OCI-LY7 (cell line): Measurements from ENCODE around the gene CFAP77. TPM values are rescaled to one million over a fixed set of nuclear protein-coding genes. Genes with fewer than 3 reads are reported as not detected.

ENCODE experiments used
- BruUV-seq: library from RNA; stranded (reverse); fragments of 400-500 nt; replicated peaks from 2 replicates; lab custom pipeline; 2021; lab: Mats Ljungman, UMichigan
- CTCF ChIA-PET: fragments of 300-600 bp; sonication (Branson Sonifier 250); formaldehyde crosslinking; loops from one replicate; lab custom pipeline; 2022; ENCODE audit warnings: antibody characterized with exemption; ENCODE audit not compliant: unreplicated experiment; lab: Charles Lee
- POLR2A ChIA-PET: fragments of 300-600 bp; sonication (Branson Sonifier 250); formaldehyde crosslinking; loops from one replicate; lab custom pipeline; 2022; ENCODE audit warnings: antibody characterized with exemption; lab: Charles Lee
- DNase-seq: peaks from one replicate; pipeline ENCODE4 v3.0.0-alpha.2; 2015; ENCODE audit warnings: low spot score
- H2AFZ ChIP-seq: fragments of 200-600 bp; sonication (generic), shearing (Covaris generic); 2 replicates; pipeline ENCODE4 v1.6.1; 2014; ENCODE audit warnings: mild to moderate bottlenecking, antibody characterized with exemption, low read length, moderate library complexity
- H3K27ac ChIP-seq: fragments of 200-600 bp; sonication (generic); 2 replicates; pipeline ENCODE4 v1.5.1; 2014; ENCODE audit warnings: mixed run types, low read depth, mild to moderate bottlenecking, moderate library complexity, low read length, inconsistent platforms; ENCODE audit not compliant: poor library complexity, severe bottlenecking
- H3K36me3 ChIP-seq: fragments of 200-600 bp; sonication (generic); 2 replicates; pipeline ENCODE4 v1.6.1; 2014; ENCODE audit warnings: mild to moderate bottlenecking, antibody characterized with exemption, low read length, moderate library complexity, mixed read lengths; ENCODE audit not compliant: insufficient read depth
- H3K4me1 ChIP-seq: fragments of 200-600 bp; sonication (generic); 2 replicates; pipeline ENCODE4 v1.5.1; 2014; ENCODE audit warnings: mild to moderate bottlenecking, low read length; ENCODE audit not compliant: insufficient read depth, poor library complexity, severe bottlenecking
- H3K4me2 ChIP-seq: fragments of 200-600 bp; sonication (generic); 2 replicates; pipeline ENCODE4 v1.6.1; 2014; ENCODE audit warnings: mild to moderate bottlenecking, low read length
- H3K4me3 ChIP-seq: fragments of 200-600 bp; sonication (generic); 2 replicates; pipeline ENCODE4 v1.5.1; 2014; ENCODE audit warnings: mild to moderate bottlenecking, low read depth, low read length; ENCODE audit not compliant: poor library complexity, severe bottlenecking
- H3K79me2 ChIP-seq: fragments of 200-600 bp; sonication (generic); 2 replicates; pipeline ENCODE4 v1.6.1; 2016; ENCODE audit warnings: low read depth, mild to moderate bottlenecking, low read length, moderate library complexity, mixed read lengths; ENCODE audit not compliant: insufficient read depth
- H3K9me2 ChIP-seq: fragments of 200-600 bp; sonication (generic); 2 replicates; pipeline ENCODE4 v1.6.1; 2016; ENCODE audit warnings: mild to moderate bottlenecking, low read length, mixed read lengths; ENCODE audit not compliant: insufficient read depth
- H3K9me3 ChIP-seq: fragments of 200-600 bp; sonication (generic); 2 replicates; pipeline ENCODE4 v1.6.1; 2014; ENCODE audit warnings: mild to moderate bottlenecking, mixed run types, low read length, mixed read lengths
- H4K20me1 ChIP-seq: fragments of 200-600 bp; sonication (generic); 2 replicates; pipeline ENCODE4 v1.6.1; 2014; ENCODE audit warnings: mild to moderate bottlenecking, antibody characterized with exemption, low read length, moderate library complexity, mixed read lengths; ENCODE audit not compliant: insufficient read depth
- EZH2phosphoT487 ChIP-seq: fragments of 200-600 bp; sonication (generic); IDR thresholded peaks from 2 replicates; pipeline ENCODE4 v1.6.1; 2018; ENCODE audit warnings: low read depth, borderline replicate concordance, mild to moderate bottlenecking, mixed run types, antibody characterized with exemption, low read length, moderate library complexity, mixed read lengths
- intact Hi-C: fragments of 100-400 bp; cut with micrococcal nuclease; formaldehyde crosslinking; loops from one replicate; pipeline ENCODE4 v1.10.0; 2022; ENCODE audit not compliant: unreplicated experiment
- total RNA-seq, 2 experiments: library from RNA; depleted of rRNA in 1 of 2; stranded (reverse); fragments of >200 nt in 1 of 2; shearing (Covaris generic) in 1 of 2; gene quantifications; 2 replicates each; pipeline ENCODE4 v1.2.3, GENCODE V29; 2014 to 2022
- TF ChIP-seq, protein P1 (sequence below): fragments of 200-600 bp; sonication (generic); conservative IDR thresholded peaks from 2 replicates; pipeline ENCODE4 v1.5.1; 2014; ENCODE audit warnings: mild to moderate bottlenecking, antibody characterized with exemption, low read length, moderate library complexity, mixed read lengths

The CFAP77 gene
- total RNA-seq, 2 experiments from 2014 or later: not detected

DNA sequence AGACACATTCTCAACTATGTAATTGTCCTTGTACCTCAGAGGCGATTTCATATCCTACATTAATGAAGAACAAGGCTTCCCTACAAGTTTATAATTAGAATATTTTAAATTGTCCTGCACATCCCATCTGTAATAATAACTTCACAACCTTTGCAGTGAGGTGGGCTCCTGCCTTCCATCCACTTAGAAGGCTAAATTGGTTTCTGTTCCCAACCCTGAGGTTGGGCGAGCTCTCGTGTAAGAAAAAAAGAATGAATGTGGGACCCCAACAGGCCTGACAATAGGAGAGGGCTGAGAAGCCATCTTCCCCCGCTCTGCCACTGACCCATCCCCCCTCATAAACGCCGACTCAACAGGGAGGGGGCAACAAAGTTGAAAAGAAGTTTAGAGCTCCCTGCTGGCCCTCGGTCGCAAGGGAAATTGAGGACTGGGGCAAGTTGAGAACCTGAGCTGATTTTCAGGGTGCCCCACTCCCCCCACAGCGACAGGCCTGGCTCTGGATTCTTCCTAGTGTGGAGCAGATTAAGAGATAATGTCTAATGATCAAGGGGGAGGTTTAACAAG is 181.8 kb downstream of the CFAP77 start:
- H3K4me1 ChIP-seq: no peaks in the 10 kb centered on the region
- no peak overlapping the region for H3K27ac ChIP-seq
- H3K79me2 ChIP-seq: no peaks in the 10 kb centered on the region
- H3K36me3 ChIP-seq: peaks cover 35% of the 10 kb centered on the region
- POLR2A ChIA-PET: interaction anchor here (0.6 kb wide), 1 partner anchor 22 kb away, joined by 4 read pairs; no protein-coding TSS in a partner anchor
- H2AFZ ChIP-seq: no peak overlapping the region
- intact Hi-C loops: no loop called here
- no peak for TF ChIP-seq EZH2phosphoT487
- TF ChIP-seq, protein P1, sequence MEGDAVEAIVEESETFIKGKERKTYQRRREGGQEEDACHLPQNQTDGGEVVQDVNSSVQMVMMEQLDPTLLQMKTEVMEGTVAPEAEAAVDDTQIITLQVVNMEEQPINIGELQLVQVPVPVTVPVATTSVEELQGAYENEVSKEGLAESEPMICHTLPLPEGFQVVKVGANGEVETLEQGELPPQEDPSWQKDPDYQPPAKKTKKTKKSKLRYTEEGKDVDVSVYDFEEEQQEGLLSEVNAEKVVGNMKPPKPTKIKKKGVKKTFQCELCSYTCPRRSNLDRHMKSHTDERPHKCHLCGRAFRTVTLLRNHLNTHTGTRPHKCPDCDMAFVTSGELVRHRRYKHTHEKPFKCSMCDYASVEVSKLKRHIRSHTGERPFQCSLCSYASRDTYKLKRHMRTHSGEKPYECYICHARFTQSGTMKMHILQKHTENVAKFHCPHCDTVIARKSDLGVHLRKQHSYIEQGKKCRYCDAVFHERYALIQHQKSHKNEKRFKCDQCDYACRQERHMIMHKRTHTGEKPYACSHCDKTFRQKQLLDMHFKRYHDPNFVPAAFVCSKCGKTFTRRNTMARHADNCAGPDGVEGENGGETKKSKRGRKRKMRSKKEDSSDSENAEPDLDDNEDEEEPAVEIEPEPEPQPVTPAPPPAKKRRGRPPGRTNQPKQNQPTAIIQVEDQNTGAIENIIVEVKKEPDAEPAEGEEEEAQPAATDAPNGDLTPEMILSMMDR: no peak
- CTCF ChIA-PET: no interaction called here
- H4K20me1 ChIP-seq: no peaks in the 10 kb centered on the region
- no peak overlapping the region for H3K4me3 ChIP-seq
- no peak for DNase-seq
- BruUV-seq: no TSS peak
- H3K9me3 ChIP-seq: no peaks in the 10 kb centered on the region
- H3K9me2 ChIP-seq: no peaks in the 10 kb centered on the region
- no peak overlapping the region for H3K4me2 ChIP-seq

DNA sequence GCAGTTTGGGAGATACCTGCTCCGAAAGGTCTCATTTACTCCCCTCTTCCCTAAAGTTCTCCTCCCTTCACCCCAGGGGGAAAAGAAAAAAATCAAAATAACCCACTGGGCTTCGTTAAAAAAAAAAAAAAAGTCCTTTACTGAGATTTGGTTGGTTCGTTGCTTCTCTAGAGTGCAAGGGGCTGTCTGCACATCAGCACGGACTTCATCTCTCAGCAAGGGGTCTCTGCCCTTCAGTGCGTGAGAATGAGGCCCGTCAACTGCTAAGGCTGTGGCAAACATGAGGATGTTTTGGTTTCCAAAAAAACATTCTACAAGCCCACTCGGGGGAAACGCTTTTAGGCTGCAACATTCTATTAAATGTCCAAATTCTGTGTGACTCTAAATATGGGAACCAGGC is 182.4 kb downstream of the CFAP77 start:
- CTCF ChIA-PET: no interaction called here
- Histone ChIP-seq H3K9me3 (no peaks in the 10 kb centered on the region), H3K4me2 (no peak overlapping the region), H3K36me3 (peaks cover 41% of the 10 kb centered on the region), H4K20me1 (no peaks in the 10 kb centered on the region), H3K79me2 (no peaks in the 10 kb centered on the region), H2AFZ (no peak overlapping the region), H3K27ac (no peak overlapping the region), H3K9me2 (no peaks in the 10 kb centered on the region), H3K4me3 (no peak overlapping the region), H3K4me1 (no peaks in the 10 kb centered on the region)
- no peak for DNase-seq
- no TSS peak for BruUV-seq
- intact Hi-C loops: no loop called here
- POLR2A ChIA-PET: no interaction called here
- no peak for TF ChIP-seq EZH2phosphoT487
- TF ChIP-seq, protein P1: no peak

DNA sequence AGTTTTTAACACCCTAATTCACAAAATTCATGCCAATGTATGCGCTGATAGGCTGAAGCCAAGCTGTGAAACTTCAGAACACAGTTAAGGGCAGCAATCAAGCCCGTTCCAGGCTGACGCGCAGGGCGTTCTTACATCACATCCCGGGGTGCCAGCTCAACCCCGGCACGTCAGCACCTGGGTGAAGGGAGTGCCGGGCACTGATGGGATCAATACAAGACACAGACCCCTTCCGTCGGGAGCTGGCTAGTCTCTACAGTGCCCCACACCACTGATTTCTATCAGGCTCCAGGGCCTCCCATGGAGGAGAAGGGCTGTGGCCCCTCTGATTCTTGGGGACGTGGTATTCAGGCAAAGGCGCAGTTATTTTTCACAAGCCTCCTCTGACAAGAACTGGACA is 184.4 kb downstream of the CFAP77 start:
- TF ChIP-seq, protein P1: no peak
- no peak for TF ChIP-seq EZH2phosphoT487
- no peak overlapping the region for H2AFZ ChIP-seq
- no peak overlapping the region for H3K4me2 ChIP-seq
- H3K9me3 ChIP-seq: no peaks in the 10 kb centered on the region
- H3K9me2 ChIP-seq: no peaks in the 10 kb centered on the region
- no peak overlapping the region for H3K27ac ChIP-seq
- peaks cover 59% of the 10 kb centered on the region for H3K36me3 ChIP-seq
- no peaks in the 10 kb centered on the region for H3K4me1 ChIP-seq
- H3K4me3 ChIP-seq: no peak overlapping the region
- H4K20me1 ChIP-seq: no peaks in the 10 kb centered on the region
- no peak for DNase-seq
- ChIA-PET CTCF (no interaction called here), POLR2A (no interaction called here)
- no TSS peak for BruUV-seq
- H3K79me2 ChIP-seq: no peaks in the 10 kb centered on the region
- intact Hi-C loops: no loop called here
